GM23338 (cell line): ENCODE data around the gene TPSB2. TPM values are rescaled to one million over a fixed set of nuclear protein-coding genes. Genes with fewer than 3 reads are reported as not detected.

Source experiments
- ATAC-seq: fragments of 200-7000 bp; cut with Tn5 transposase; 3 replicates; pipeline ENCODE4 v1.9.1; 2020
- DNase-seq: peaks from one replicate; pipeline ENCODE4 v3.0.0-alpha.2; 2015; ENCODE audit warnings: low spot score
- H2AFZ ChIP-seq: fragments of 200-600 bp; sonication (generic); 2 replicates; pipeline ENCODE4 v1.8.0; 2016; ENCODE audit warnings: antibody characterized with exemption, mild to moderate bottlenecking, moderate library complexity
- H3F3A ChIP-seq: fragments of 200-600 bp; sonication (generic); replicated peaks from 2 replicates; pipeline ENCODE4 v1.8.0; 2017; ENCODE audit warnings: antibody characterized with exemption, mixed run types, low read depth
- H3K27ac ChIP-seq: fragments of 200-600 bp; sonication (generic); 2 replicates; pipeline ENCODE4 v1.6.1; 2016; ENCODE audit warnings: low read depth
- H3K27me3 ChIP-seq: fragments of 200-600 bp; sonication (generic); 2 replicates; pipeline ENCODE4 v1.8.0; 2016; ENCODE audit warnings: mild to moderate bottlenecking, mixed run types, moderate library complexity; ENCODE audit not compliant: insufficient read depth
- H3K36me3 ChIP-seq: fragments of 200-600 bp; sonication (generic); 2 replicates; pipeline ENCODE4 v1.8.0; 2016; ENCODE audit warnings: mild to moderate bottlenecking; ENCODE audit not compliant: insufficient read depth
- H3K4me1 ChIP-seq: fragments of 200-600 bp; sonication (generic); 2 replicates; pipeline ENCODE4 v1.8.0; 2016; ENCODE audit warnings: mild to moderate bottlenecking, moderate library complexity; ENCODE audit not compliant: insufficient read depth
- H3K4me2 ChIP-seq: fragments of 200-600 bp; sonication (generic); 2 replicates; pipeline ENCODE4 v1.7.1; 2017; ENCODE audit warnings: mixed run types
- H3K4me3 ChIP-seq: fragments of 200-600 bp; sonication (generic); 2 replicates; pipeline ENCODE4 v1.6.1; 2016; ENCODE audit warnings: mixed run types
- H3K79me2 ChIP-seq: fragments of 200-600 bp; sonication (generic); replicated peaks from 2 replicates; pipeline ENCODE4 v1.8.0; 2017; ENCODE audit warnings: mild to moderate bottlenecking; ENCODE audit not compliant: insufficient read depth
- H3K9me2 ChIP-seq: fragments of 200-600 bp; sonication (generic); 2 replicates; pipeline ENCODE4 v1.8.0; 2017; ENCODE audit not compliant: insufficient read depth
- H4K20me1 ChIP-seq: fragments of 200-600 bp; sonication (generic); replicated peaks from 2 replicates; pipeline ENCODE4 v1.8.0; 2017; ENCODE audit warnings: mild to moderate bottlenecking; ENCODE audit not compliant: insufficient read depth
- H3K27ac Mint-ChIP-seq: 2 replicates; pipeline ENCODE4 v1.8.0; 2020; ENCODE audit warnings: inconsistent platforms, mild to moderate bottlenecking, moderate library complexity, mixed read lengths
- H3K27me3 Mint-ChIP-seq: 3 replicates; pipeline ENCODE4 v1.8.0; 2022; ENCODE audit warnings: low read depth, mild to moderate bottlenecking, moderate library complexity, mixed read lengths, inconsistent platforms; ENCODE audit not compliant: insufficient read depth, poor library complexity
- H3K36me3 Mint-ChIP-seq: 3 replicates; pipeline ENCODE4 v1.8.0; 2021; ENCODE audit warnings: low read depth, mild to moderate bottlenecking, inconsistent platforms, moderate library complexity, mixed read lengths
- H3K4me1 Mint-ChIP-seq: 3 replicates; pipeline ENCODE4 v1.8.0; 2020; ENCODE audit warnings: mild to moderate bottlenecking, inconsistent platforms, mixed read lengths
- H3K4me3 Mint-ChIP-seq: 3 replicates; pipeline ENCODE4 v1.8.0; 2021; ENCODE audit warnings: moderate library complexity, mild to moderate bottlenecking, inconsistent platforms, mixed read lengths
- H3K9me3 Mint-ChIP-seq: 3 replicates; pipeline ENCODE4 v1.8.0; 2020; ENCODE audit warnings: moderate library complexity, mild to moderate bottlenecking, inconsistent platforms, mixed read lengths
- CREB1 ChIP-seq: fragments of 250-450 bp; sonication (Bioruptor Pico); IDR thresholded peaks from 2 replicates; pipeline ENCODE4 v1.5.0; 2020; ENCODE audit warnings: low read depth, mild to moderate bottlenecking, moderate library complexity
- CTCF ChIP-seq, 2 experiments: fragments of 200-600 bp in 1 of 2; sonication (generic) in 1 of 2; conservative IDR thresholded peaks; 2 replicates each; pipeline versions ENCODE4 v1.5.1 to v1.6.1; 2016 to 2017; ENCODE audit warnings: antibody characterized with exemption in 2 of 2, low read depth in 2 of 2, mild to moderate bottlenecking in 2 of 2, moderate library complexity in 1 of 2
- ETS1 ChIP-seq: IDR thresholded peaks from 2 replicates; pipeline ENCODE4 v1.6.1; 2016; ENCODE audit warnings: antibody characterized with exemption
- EZH2 ChIP-seq: fragments of 200-600 bp; sonication (generic); IDR thresholded peaks from one replicate; pipeline ENCODE4 v1.8.0; 2017; ENCODE audit warnings: antibody characterized with exemption, mild to moderate bottlenecking, low read depth; ENCODE audit not compliant: unreplicated experiment
- JUNB ChIP-seq: IDR thresholded peaks from one replicate; pipeline ENCODE4 v1.6.1; 2016; ENCODE audit warnings: antibody characterized with exemption; ENCODE audit not compliant: unreplicated experiment
- NANOG ChIP-seq: IDR thresholded peaks from 2 replicates; pipeline ENCODE4 v1.6.1; 2016; ENCODE audit warnings: antibody characterized with exemption, borderline replicate concordance
- POLR2AphosphoS5 ChIP-seq: IDR thresholded peaks from 2 replicates; pipeline ENCODE4 v1.6.1; 2016; ENCODE audit warnings: antibody characterized with exemption, low read depth
- ZNF114 ChIP-seq: fragments of 250-450 bp; sonication (Bioruptor Pico); IDR thresholded peaks from 2 replicates; pipeline ENCODE4 v1.5.0; 2020; ENCODE audit warnings: mild to moderate bottlenecking, moderate library complexity
- ZNF331 ChIP-seq: fragments of 250-450 bp; sonication (Bioruptor Pico); IDR thresholded peaks from 2 replicates; pipeline ENCODE4 v1.5.0; 2020; ENCODE audit warnings: low read depth, mild to moderate bottlenecking, moderate library complexity
- ZNF462 ChIP-seq: fragments of 250-450 bp; sonication (Bioruptor Pico); IDR thresholded peaks from 2 replicates; pipeline ENCODE4 v1.5.0; 2020; ENCODE audit warnings: mild to moderate bottlenecking, moderate library complexity
- polyA plus RNA-seq: library from polyadenylated mRNA; unstranded; fragments of >200 nt; fragmentation: Nextera tagmentation; extraction: Ambion mirVana; gene quantifications from 2 replicates; pipeline ENCODE4 v1.2.1, GENCODE V29; 2016
- total RNA-seq: library from RNA; depleted of rRNA; stranded (reverse); fragments of >200 nt; shearing (Covaris generic); gene quantifications from 2 replicates; pipeline ENCODE4 v1.2.3, GENCODE V29; 2014

The TPSB2 gene
- total and polyA plus RNA-seq, 2 experiments from 2014 or later = 0.23 TPM; not detected in 1

GRCh38 chr16:1222553-1223354 is 7.2 kb downstream of the TPSB2 start (continued):
- no peak for TF ChIP-seq JUNB
- TF ChIP-seq CREB1 (CRISPR knock-in tag) = no peak
- no peak for TF ChIP-seq ETS1
- TF ChIP-seq CTCF (conservative IDR thresholded peaks at IDR 0.05; ENCODE audit: low read depth in 2 of 2) = no peak
- TF ChIP-seq ZNF114 (CRISPR knock-in tag) = no peak
- no peak for TF ChIP-seq EZH2
- no peak for TF ChIP-seq ZNF331 (CRISPR knock-in tag)

- no peak overlapping the region for H2AFZ ChIP-seq
- no peaks in the 10 kb centered on the region for H3K9me3 Mint-ChIP-seq
- DNase-seq (no peak), ATAC-seq (no peak)
- H3K9me2 ChIP-seq = no peaks in the 10 kb centered on the region
- no peaks in the 10 kb centered on the region for H3K36me3 ChIP-seq
- no peaks in the 10 kb centered on the region for H3K4me1 ChIP-seq
- no peaks in the 10 kb centered on the region; the same call in 2 of the 3 replicates for H3K36me3 Mint-ChIP-seq
- no peaks in the 10 kb centered on the region for H3K4me1 Mint-ChIP-seq
- TF ChIP-seq CREB1 (CRISPR knock-in tag) (no peak), NANOG (no peak), ZNF462 (no peak), POLR2AphosphoS5 (no peak), JUNB (no peak), EZH2 (no peak)
- no peaks in the 10 kb centered on the region for H3K79me2 ChIP-seq
- H3K27ac ChIP-seq = no peak overlapping the region
- H3K27me3 Mint-ChIP-seq = peaks cover 19% of the 10 kb centered on the region
- no peaks in the 10 kb centered on the region for H3K27me3 ChIP-seq
- no peak overlapping the region for H3K27ac Mint-ChIP-seq
- H4K20me1 ChIP-seq = no peaks in the 10 kb centered on the region; the same call in none of the 2 replicates
- H3K4me3 ChIP-seq = no peak overlapping the region
- no peak overlapping the region; the same call in 2 of the 3 replicates for H3K4me3 Mint-ChIP-seq
- H3F3A ChIP-seq = no peaks in the 10 kb centered on the region
- H3K4me2 ChIP-seq = no peak overlapping the region
Observed at GRCh38 chr16:1221628-1222552, 8.1 kb downstream of the TPSB2 start.
